Activated T-helper 17 cell treated with anti-CD3 and anti-CD28 coated beads, Interleukin-2, amount 50 U/mL, for 72 hours (primary cell): ENCODE data around the gene BEST4. TPM values are rescaled to one million over a fixed set of nuclear protein-coding genes. Genes with fewer than 3 reads are reported as not detected.
"Not testable (repeated sequence)": the region's sequence is repeated elsewhere in the genome, so short reads cannot be mapped to it uniquely, and the experiment has no call there.

Experiments
- ATAC-seq: fragments of 150-1000 bp; cut with Tn5 transposase; replicated peaks from 2 replicates; pipeline ENCODE4 v1.10.0; 2021; ENCODE audit warnings: mild to moderate bottlenecking, moderate library complexity
- H3K27ac Mint-ChIP-seq: one replicate; pipeline ENCODE4 v1.8.0; 2022; ENCODE audit warnings: mixed read lengths
- H3K27me3 Mint-ChIP-seq: one replicate; pipeline ENCODE4 v1.8.0; 2022; ENCODE audit warnings: mixed read lengths
- H3K36me3 Mint-ChIP-seq: one replicate; pipeline ENCODE4 v1.8.0; 2022; ENCODE audit warnings: low read depth, mild to moderate bottlenecking, mixed read lengths
- H3K4me1 Mint-ChIP-seq: one replicate; pipeline ENCODE4 v1.8.0; 2022; ENCODE audit warnings: mixed read lengths
- H3K4me3 Mint-ChIP-seq: one replicate; pipeline ENCODE4 v1.8.0; 2022; ENCODE audit warnings: mild to moderate bottlenecking, mixed read lengths
- H3K9me3 Mint-ChIP-seq: one replicate; pipeline ENCODE4 v1.8.0; 2022; ENCODE audit warnings: mixed read lengths
- total RNA-seq, 2 donors: library from RNA; stranded (reverse); gene quantifications; one replicate each; pipeline ENCODE4 v1.2.3, GENCODE V29; 2022

BEST4 gene
- total RNA-seq: 1 to 10 TPM in 1 of 2 donors, under 1 TPM in 1; 0.97 to 2.0 TPM

DNA sequence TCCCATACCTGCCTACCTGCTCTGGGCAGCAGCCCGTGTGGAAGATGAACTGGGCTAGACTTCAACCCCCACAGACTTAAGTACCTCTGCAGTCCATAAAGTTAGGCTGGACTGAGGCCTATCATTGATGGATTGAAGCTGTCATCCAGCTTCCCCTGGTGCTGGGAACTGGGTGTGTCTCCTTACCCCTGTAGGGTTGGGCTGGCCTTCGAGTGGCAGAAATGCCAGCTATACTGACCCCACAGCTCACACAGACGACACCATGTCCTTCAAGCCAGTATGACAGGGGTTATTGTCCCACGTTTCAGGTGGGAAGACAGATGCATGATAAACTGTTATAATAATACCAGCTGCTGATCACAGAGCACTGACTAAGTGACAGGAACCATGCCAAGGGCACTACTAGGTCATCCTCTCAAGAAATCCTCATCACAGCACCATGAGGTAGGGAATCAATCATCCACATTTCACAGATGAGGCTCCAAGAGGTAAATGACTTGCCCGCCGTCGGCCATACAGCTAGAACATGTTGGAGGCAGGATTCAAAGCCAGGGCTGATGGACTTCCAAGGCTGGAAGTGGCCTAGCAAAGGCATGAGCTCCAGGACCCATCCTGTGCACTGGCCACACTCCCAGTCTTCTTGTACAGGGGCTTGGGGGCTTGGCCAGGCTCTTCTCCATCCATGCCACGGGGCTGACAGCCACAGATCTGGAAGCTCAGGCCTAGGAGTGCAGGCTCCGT is at the start of gene BEST4:
Gene BEST4 (minus strand): TSS at position 51 of the 741 bp plus-strand sequence. CDS start 465 bp downstream, outside the sequence.
- H3K4me3 Mint-ChIP-seq: no peak within 1 kb of the TSS
- H3K4me1 Mint-ChIP-seq: peaks cover 22% of the 10 kb centered on the region
- no peaks in the 10 kb centered on the region for H3K27me3 Mint-ChIP-seq
- no peaks in the 10 kb centered on the region for H3K9me3 Mint-ChIP-seq
- no peak within 1 kb of the TSS for H3K27ac Mint-ChIP-seq
- H3K36me3 Mint-ChIP-seq: no peaks in the 10 kb centered on the region
- no peak for ATAC-seq

GRCh38 chr1:44835738-44836675 is 48.0 kb upstream of the BEST4 start:
- Mint-ChIP-seq H3K36me3 (no peaks in the 10 kb centered on the region), H3K4me3 (peak overlapping the region; percentile 42), H3K4me1 (peaks cover 14% of the 10 kb centered on the region), H3K9me3 (no peaks in the 10 kb centered on the region), H3K27me3 (peaks cover 6% of the 10 kb centered on the region), H3K27ac (peak overlapping the region; percentile 32)
- ATAC-seq: peak; percentile 98

GRCh38 chr1:44834328-44834727 is 46.4 kb upstream of the BEST4 start:
- Mint-ChIP-seq H3K9me3 (no peaks in the 10 kb centered on the region), H3K4me3 (no peak overlapping the region), H3K27ac (peak overlapping the region; percentile 43), H3K4me1 (peaks cover 14% of the 10 kb centered on the region), H3K36me3 (no peaks in the 10 kb centered on the region), H3K27me3 (peaks cover 2% of the 10 kb centered on the region)
- no peak for ATAC-seq

DNA sequence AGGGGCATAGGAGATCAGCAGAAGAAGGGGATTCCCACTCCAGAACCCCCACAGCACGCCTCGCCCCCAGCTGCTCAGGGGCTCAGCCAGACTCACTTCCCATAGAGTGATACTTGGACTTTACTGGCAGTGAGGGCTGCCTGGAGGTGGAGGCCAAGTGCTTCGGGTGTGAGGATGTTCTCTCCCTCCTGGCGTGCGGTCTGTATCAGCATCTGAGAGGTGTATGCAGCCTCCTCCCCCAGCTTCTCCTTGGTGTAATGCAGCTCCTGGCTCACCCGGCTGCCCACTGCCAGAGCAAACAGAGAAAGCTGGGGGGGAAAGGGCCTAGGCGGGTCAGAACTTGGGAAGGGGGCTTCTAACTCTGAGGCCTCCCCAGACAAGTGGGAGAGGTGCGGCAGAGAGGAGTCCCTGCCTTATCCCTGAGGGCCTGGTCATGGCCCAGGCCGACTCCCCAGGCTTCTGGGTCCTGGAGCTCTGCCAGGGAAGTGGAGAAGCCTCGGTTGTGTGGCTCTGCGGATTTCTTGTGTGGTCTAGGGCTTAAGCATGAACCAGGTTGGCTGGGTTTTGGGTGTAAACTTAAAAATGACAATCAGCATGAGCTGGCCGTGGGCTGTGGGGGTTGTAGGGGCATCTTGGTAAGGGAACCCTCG is 44.2 kb upstream of the BEST4 start:
- H3K4me1 Mint-ChIP-seq: peaks cover 14% of the 10 kb centered on the region
- ATAC-seq: no peak
- H3K27ac Mint-ChIP-seq: no peak overlapping the region
- H3K27me3 Mint-ChIP-seq: no peaks in the 10 kb centered on the region
- H3K4me3 Mint-ChIP-seq: no peak overlapping the region
- H3K9me3 Mint-ChIP-seq: no peaks in the 10 kb centered on the region
- H3K36me3 Mint-ChIP-seq: no peaks in the 10 kb centered on the region

DNA sequence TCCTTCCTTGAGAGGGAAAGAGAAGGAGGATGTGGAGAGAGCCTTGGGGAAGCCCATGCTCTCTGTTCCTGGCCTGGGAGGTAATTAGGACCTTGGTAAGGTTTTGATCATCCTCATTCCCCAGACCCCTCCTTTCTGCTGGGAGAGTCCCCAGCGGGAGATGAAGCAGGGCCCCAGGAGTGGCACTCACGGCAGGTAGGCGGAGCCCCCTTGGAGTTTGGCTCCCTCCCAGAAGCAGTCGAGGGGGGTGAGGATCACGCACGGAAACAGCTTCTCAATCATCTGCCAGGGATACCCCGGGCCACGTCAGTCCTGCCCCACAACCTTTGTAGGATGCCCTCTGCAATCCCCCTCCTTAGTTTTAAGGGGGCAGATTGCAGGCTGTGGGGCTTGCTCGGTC is 43.5 kb upstream of the BEST4 start:
- ATAC-seq: no peak
- no peak overlapping the region for H3K4me3 Mint-ChIP-seq
- H3K9me3 Mint-ChIP-seq: no peaks in the 10 kb centered on the region
- peaks cover 14% of the 10 kb centered on the region for H3K4me1 Mint-ChIP-seq
- no peaks in the 10 kb centered on the region for H3K36me3 Mint-ChIP-seq
- no peaks in the 10 kb centered on the region for H3K27me3 Mint-ChIP-seq
- H3K27ac Mint-ChIP-seq: no peak overlapping the region

GRCh38 chr1:44830900-44831304 is 42.9 kb upstream of the BEST4 start:
- no peak for ATAC-seq
- Mint-ChIP-seq H3K36me3 (no peaks in the 10 kb centered on the region), H3K9me3 (no peaks in the 10 kb centered on the region), H3K4me3 (no peak overlapping the region), H3K27me3 (no peaks in the 10 kb centered on the region), H3K4me1 (peaks cover 12% of the 10 kb centered on the region), H3K27ac (no peak overlapping the region)

GRCh38 chr1:44829506-44830384 is 41.8 kb upstream of the BEST4 start:
- Mint-ChIP-seq H3K4me1 (peaks cover 6% of the 10 kb centered on the region), H3K36me3 (no peaks in the 10 kb centered on the region), H3K4me3 (no peak overlapping the region), H3K9me3 (no peaks in the 10 kb centered on the region), H3K27me3 (no peaks in the 10 kb centered on the region), H3K27ac (no peak overlapping the region)
- ATAC-seq: no peak

DNA sequence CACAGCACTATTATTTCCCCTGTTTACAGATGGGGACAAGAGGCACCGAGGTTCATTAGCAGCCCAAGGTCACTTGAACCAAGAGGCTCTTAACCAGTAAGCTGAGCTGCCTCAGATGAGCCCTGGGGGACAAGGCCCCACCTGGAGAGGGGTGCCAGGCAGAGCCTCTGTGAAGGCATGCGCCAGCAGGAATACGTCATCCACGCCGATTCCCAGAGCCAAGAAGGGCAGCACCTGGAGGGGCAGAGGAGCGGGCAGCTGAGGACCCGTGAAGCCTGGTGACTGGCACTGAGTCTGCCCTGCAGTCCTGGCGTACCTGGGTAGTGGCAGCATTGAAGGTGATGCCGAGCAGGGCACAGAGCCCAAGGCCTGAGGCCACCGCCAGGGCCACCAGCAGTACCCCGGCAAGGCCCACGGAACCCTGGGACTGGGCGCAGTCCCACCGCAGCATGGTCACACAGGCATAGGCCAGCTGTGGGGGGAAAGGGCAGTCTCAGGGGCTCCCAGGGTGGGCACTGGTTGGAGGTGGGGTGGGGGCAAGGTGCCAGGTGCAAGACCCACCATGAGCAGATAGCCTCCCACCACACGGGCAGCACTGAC is 41.0 kb upstream of the BEST4 start:
- ATAC-seq: no peak
- H3K4me1 Mint-ChIP-seq: no peaks in the 10 kb centered on the region
- no peak overlapping the region for H3K27ac Mint-ChIP-seq
- H3K27me3 Mint-ChIP-seq: no peaks in the 10 kb centered on the region
- no peak overlapping the region for H3K4me3 Mint-ChIP-seq
- H3K9me3 Mint-ChIP-seq: no peaks in the 10 kb centered on the region
- H3K36me3 Mint-ChIP-seq: no peaks in the 10 kb centered on the region

- Mint-ChIP-seq H3K36me3 (no peaks in the 10 kb centered on the region), H3K9me3 (no peaks in the 10 kb centered on the region), H3K4me1 (no peaks in the 10 kb centered on the region), H3K4me3 (no peak overlapping the region), H3K27ac (peak overlapping the region; percentile 39), H3K27me3 (no peaks in the 10 kb centered on the region)
- ATAC-seq: no peak
Observed at GRCh38 chr1:44828003-44828651, 40.2 kb upstream of the BEST4 start.

- H3K27me3 Mint-ChIP-seq: no peaks in the 10 kb centered on the region
- no peak overlapping the region for H3K4me3 Mint-ChIP-seq
- H3K36me3 Mint-ChIP-seq: no peaks in the 10 kb centered on the region
- H3K9me3 Mint-ChIP-seq: no peaks in the 10 kb centered on the region
- no peak for ATAC-seq
- no peaks in the 10 kb centered on the region for H3K4me1 Mint-ChIP-seq
- H3K27ac Mint-ChIP-seq: peak overlapping the region; percentile 39
Observed at GRCh38 chr1:44827197-44828002, 39.4 kb upstream of the BEST4 start.

GRCh38 chr1:44826375-44827196 is 38.6 kb upstream of the BEST4 start:
- no peak for ATAC-seq

GRCh38 chr1:44824392-44824791 is 36.4 kb upstream of the BEST4 start:
- H3K4me3 Mint-ChIP-seq, H3K27ac Mint-ChIP-seq, ATAC-seq, H3K27me3 Mint-ChIP-seq, H3K9me3 Mint-ChIP-seq: not testable (repeated sequence)
- H3K4me1 Mint-ChIP-seq: peaks cover 15% of the 10 kb centered on the region
- H3K36me3 Mint-ChIP-seq: peaks cover 10% of the 10 kb centered on the region

More at GRCh38 chr1:44826375-44827196, 38.6 kb upstream of the BEST4 start:
- H3K4me1 Mint-ChIP-seq: no peaks in the 10 kb centered on the region
- H3K27ac Mint-ChIP-seq: no peak overlapping the region
- H3K27me3 Mint-ChIP-seq: no peaks in the 10 kb centered on the region
- no peaks in the 10 kb centered on the region for H3K36me3 Mint-ChIP-seq
- H3K9me3 Mint-ChIP-seq: no peaks in the 10 kb centered on the region
- no peak overlapping the region for H3K4me3 Mint-ChIP-seq
